Measurements from ENCODE around the gene ZNRF3. TPM values are rescaled to one million over a fixed set of nuclear protein-coding genes. Genes with fewer than 3 reads are reported as not detected.
"Not testable (repeated sequence)": the region's sequence is repeated elsewhere in the genome, so short reads cannot be mapped to it uniquely, and the experiment has no call there.

The ZNRF3 gene
- total RNA-seq, 4 donors from 2014 or later: 12.9 to 29.7 (median 21.9) TPM

GRCh38 chr22:29079218-29079901 is 196.0 kb downstream of the ZNRF3 start:
- H3K27me3 ChIP-seq: no peaks in the 10 kb centered on the region
- H3K4me3 ChIP-seq: no peak overlapping the region
- H3K9me3 ChIP-seq: no peaks in the 10 kb centered on the region
- intact Hi-C loops (cut with DNase I): no loop called here
- 78% methylated on average over 7 of the region's 8 CpGs for WGBS
- TF ChIP-seq CTCF (IDR thresholded peaks at IDR 0.05): no peak
- TF ChIP-seq EP300 (IDR thresholded peaks at IDR 0.05): no peak
- no peak for TF ChIP-seq POLR2A (IDR thresholded peaks at IDR 0.05; ENCODE audit: low read depth)
- TF ChIP-seq POLR2AphosphoS5 (IDR thresholded peaks at IDR 0.05): no peak
- no peak for DNase-seq (ENCODE audit: extremely low spot score)
- peaks cover 10 to 23% (median 18%) of the 10 kb centered on the region in 4 donors for H3K4me1 ChIP-seq
- H3K36me3 ChIP-seq: no peaks in the 10 kb centered on the region
- H3K27ac ChIP-seq (replicated peaks in 1 of 4): no peak overlapping the region

- Histone ChIP-seq H3K9me3 (no peaks in the 10 kb centered on the region), H3K27ac (replicated peaks in 1 of 4) (peak overlapping the region in 2 of 4 donors; percentile 21 to 26), H3K4me3 (no peak overlapping the region), H3K36me3 (no peaks in the 10 kb centered on the region), H3K27me3 (no peaks in the 10 kb centered on the region), H3K4me1 (peaks cover 10 to 23% (median 16%) of the 10 kb centered on the region in 4 donors)
- intact Hi-C loops (cut with DNase I): no loop called here
- WGBS: 86% methylated on average over 7 of the region's 7 CpGs
- DNase-seq (ENCODE audit: extremely low spot score): no peak
- TF ChIP-seq POLR2A (IDR thresholded peaks at IDR 0.05; ENCODE audit: low read depth): no peak
- TF ChIP-seq EP300 (IDR thresholded peaks at IDR 0.05): no peak
- no peak for TF ChIP-seq POLR2AphosphoS5 (IDR thresholded peaks at IDR 0.05)
- no peak for TF ChIP-seq CTCF (IDR thresholded peaks at IDR 0.05)
Measured at GRCh38 chr22:29080106-29080975, 197.0 kb downstream of the ZNRF3 start.

- DNase-seq (ENCODE audit: extremely low spot score): no peak
- intact Hi-C loops (cut with DNase I): no loop called here
- Histone ChIP-seq H3K9me3 (no peaks in the 10 kb centered on the region), H3K27ac (replicated peaks in 1 of 4) (peak overlapping the region in 3 of 4 donors; percentile 31 to 41 (median 37)), H3K4me1 (peaks cover 10 to 23% (median 16%) of the 10 kb centered on the region in 4 donors), H3K4me3 (no peak overlapping the region), H3K36me3 (no peaks in the 10 kb centered on the region), H3K27me3 (no peaks in the 10 kb centered on the region)
- WGBS: 64% methylated on average over 3 of the region's 3 CpGs
- no peak for TF ChIP-seq POLR2A (IDR thresholded peaks at IDR 0.05; ENCODE audit: low read depth)
- no peak for TF ChIP-seq CTCF (IDR thresholded peaks at IDR 0.05)
- TF ChIP-seq POLR2AphosphoS5 (IDR thresholded peaks at IDR 0.05): no peak
- no peak for TF ChIP-seq EP300 (IDR thresholded peaks at IDR 0.05)
Measured at GRCh38 chr22:29081517-29082236, 198.3 kb downstream of the ZNRF3 start.

GRCh38 chr22:29082826-29083545 is 199.6 kb downstream of the ZNRF3 start:
- TF ChIP-seq POLR2A (IDR thresholded peaks at IDR 0.05; ENCODE audit: low read depth) (no peak), EP300 (IDR thresholded peaks at IDR 0.05) (no peak), CTCF (IDR thresholded peaks at IDR 0.05) (no peak), POLR2AphosphoS5 (IDR thresholded peaks at IDR 0.05) (no peak)
- WGBS: 93% methylated on average over 7 of the region's 7 CpGs
- no peaks in the 10 kb centered on the region for H3K27me3 ChIP-seq
- no peaks in the 10 kb centered on the region for H3K36me3 ChIP-seq
- no peaks in the 10 kb centered on the region for H3K9me3 ChIP-seq
- no peak overlapping the region for H3K4me3 ChIP-seq
- intact Hi-C loops (cut with DNase I): no loop called here
- peaks cover 10 to 23% (median 16%) of the 10 kb centered on the region in 4 donors for H3K4me1 ChIP-seq
- no peak for DNase-seq (ENCODE audit: extremely low spot score)
- peak overlapping the region in 2 of 4 donors; percentile 31 to 41 for H3K27ac ChIP-seq (replicated peaks in 1 of 4)

- WGBS: 83% methylated on average over 7 of the region's 7 CpGs
- Histone ChIP-seq H3K4me1 (peaks cover 10 to 23% (median 16%) of the 10 kb centered on the region in 4 donors), H3K27ac (replicated peaks in 1 of 4) (peak overlapping the region in 1 of 4 donors; percentile 8)
- H3K9me3 ChIP-seq; H3K27me3 ChIP-seq; intact Hi-C loops (cut with DNase I); H3K36me3 ChIP-seq; DNase-seq (ENCODE audit: extremely low spot score); H3K4me3 ChIP-seq: not testable (repeated sequence)
Measured at GRCh38 chr22:29083576-29083932, 200.2 kb downstream of the ZNRF3 start.
